GM11168 (cell line): Measurements from ENCODE around the gene PAH.

Experiments
- in situ Hi-C: fragments of 300-500 bp; cut with MboI; formaldehyde crosslinking; loops from one replicate; pipeline ENCODE4 v1.12.0; 2022; ENCODE audit warnings: low sequenced_read_pairs; ENCODE audit not compliant: unreplicated experiment

The PAH gene

GRCh38 chr12:102903337-102904007, 13.6 kb downstream of the PAH start:
- in situ Hi-C loops: no loop called here

GRCh38 chr12:102902093-102902492, 15.0 kb downstream of the PAH start:
- in situ Hi-C loops: no loop called here

GRCh38 chr12:102900389-102900788, 16.7 kb downstream of the PAH start:
- in situ Hi-C loops: no loop called here

GRCh38 chr12:102896067-102896466, 21.0 kb downstream of the PAH start:
- in situ Hi-C loops: no loop called here

- in situ Hi-C loops: no loop called here
Observed at GRCh38 chr12:102891756-102892155, 25.3 kb downstream of the PAH start.

DNA sequence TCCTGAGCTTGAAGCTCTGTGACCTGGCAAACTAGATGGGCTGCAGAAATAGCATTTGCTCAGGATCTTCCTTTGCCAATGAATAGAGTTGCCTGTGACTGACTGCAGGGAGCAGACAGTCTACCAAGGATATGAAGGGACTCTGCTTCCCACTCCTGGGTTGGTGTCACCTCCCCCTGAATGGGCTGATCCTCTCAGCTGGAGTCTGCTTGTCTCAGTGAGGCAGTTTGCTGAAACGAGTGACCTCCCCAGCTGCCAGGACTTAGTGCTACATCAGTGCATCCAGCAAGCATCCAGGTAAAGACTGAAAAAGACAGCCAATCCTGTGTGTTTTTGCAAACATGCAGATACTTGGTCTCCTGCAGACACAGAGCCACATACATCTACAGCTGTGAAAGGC, 28.5 kb downstream of the PAH start:
- in situ Hi-C loops: no loop called here

GRCh38 chr12:102885043-102885932, 31.8 kb downstream of the PAH start:
- in situ Hi-C loops: no loop called here

DNA sequence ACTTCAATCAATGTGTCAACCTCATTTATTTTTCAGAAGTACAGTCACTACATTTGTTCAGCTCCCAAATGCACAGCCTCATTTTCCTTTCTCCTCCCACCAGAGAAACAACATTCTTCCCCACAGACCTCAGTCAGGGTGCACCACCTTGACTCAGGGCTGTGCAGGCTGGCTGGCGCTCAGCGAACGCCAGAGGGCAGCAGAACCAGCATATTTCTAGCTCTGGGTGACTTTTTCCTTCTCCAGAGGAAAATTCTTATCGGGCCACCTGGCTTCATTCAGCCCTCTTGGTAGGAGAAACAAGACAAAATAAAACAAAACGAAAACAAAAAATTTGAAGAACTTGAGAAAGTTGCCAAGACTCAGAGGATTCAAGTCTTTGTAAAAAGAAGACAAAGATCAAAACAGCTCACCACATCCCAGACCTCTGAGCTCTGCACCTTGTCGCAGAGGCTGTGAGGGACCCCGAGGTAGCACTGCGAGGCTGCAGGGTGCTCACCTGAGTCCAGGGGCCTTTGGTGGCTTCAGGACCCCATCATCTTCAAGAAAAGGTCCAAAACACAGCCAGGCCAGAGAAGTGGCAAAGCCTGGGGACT, 33.7 kb downstream of the PAH start:
- in situ Hi-C loops: no loop called here

DNA sequence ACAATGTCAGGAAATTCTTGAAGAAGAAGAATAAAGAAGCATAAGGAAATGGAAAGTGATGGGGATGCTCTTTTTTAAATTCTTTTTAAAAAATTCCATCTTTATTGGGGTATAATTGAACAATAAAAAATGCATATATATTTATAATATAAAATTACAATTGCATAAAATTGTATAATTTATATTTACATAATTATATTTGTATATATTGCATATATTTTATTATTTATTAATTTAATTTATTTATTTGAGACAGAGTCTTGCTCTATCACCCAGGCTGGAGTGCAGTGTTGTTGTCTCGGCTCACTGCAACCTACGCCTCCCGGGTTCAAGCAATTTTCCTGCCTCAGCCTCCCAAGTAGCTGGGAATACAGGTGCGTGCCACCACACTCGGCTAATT, 36.3 kb downstream of the PAH start:
- in situ Hi-C loops: no loop called here

DNA sequence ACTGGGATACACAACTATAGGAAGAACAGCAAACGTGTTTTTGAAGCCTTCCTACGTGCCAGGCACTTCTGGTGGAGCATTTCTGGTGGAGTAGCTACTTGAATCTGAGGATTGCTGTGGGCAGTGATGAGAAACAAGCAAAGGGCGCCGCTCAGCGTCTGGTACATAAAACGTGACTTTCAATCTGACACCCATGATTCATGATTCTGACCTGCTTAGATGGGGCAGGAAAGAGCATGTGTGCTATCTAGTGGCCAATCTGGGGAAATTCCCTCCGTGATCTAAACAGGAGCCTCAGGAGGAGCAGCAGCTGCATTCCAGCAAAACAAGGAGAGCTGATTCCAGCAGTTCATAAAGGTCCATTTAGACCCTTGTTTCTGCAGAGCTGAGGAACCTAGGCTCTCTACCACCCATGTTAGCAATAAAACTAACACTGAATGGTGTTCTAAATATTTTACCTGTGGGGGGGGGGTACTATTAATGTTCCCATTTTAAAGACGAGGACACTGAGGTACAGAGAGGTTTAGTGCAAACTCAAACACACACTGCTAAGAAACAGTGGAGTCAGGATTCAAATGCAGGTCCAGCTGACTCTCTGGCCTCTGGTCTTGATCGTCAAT, 37.8 kb downstream of the PAH start:
- in situ Hi-C loops: no loop called here

DNA sequence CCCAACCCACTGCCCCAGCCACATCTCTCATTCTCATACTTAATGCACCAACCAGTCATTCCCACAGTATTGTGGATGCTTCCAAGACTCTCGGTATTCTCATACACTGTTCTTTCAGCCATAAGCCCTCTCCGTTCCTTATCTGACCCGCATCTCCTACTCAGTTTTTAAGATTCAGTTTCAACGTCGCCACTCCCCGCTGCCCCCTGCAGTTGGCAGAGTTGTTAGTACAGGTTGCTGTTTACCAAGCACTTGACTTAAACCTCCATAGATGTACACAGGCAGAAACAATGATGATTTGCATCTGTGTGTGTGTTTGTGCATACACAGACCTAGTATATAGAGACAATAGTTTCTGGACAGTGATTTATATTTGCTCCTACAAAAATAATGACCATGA, 40.2 kb downstream of the PAH start:
- in situ Hi-C loops: no loop called here

GRCh38 chr12:102874819-102875218, 42.2 kb downstream of the PAH start:
- in situ Hi-C loops: no loop called here

- in situ Hi-C loops: no loop called here
Observed at GRCh38 chr12:102873077-102873476, 44.0 kb downstream of the PAH start.

DNA sequence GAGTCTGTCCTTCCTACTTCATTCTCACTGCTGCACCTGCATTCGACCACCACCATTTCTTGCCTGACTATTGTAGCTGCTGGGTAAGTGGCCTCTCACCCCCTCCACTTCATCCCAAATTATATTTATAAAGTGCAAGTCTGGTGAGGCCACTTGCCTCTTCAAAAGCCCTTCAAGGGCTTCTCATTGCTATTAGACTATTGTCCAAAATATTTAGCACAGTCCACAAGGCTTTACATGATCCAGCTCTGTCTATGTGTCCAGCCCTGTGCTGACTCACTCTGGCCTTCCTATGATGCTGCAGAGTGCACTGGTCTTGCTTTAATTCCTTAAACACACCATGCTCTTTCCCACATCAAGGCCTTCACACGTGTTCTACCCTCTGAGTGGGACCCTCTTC, 46.0 kb downstream of the PAH start:
- in situ Hi-C loops: no loop called here

DNA sequence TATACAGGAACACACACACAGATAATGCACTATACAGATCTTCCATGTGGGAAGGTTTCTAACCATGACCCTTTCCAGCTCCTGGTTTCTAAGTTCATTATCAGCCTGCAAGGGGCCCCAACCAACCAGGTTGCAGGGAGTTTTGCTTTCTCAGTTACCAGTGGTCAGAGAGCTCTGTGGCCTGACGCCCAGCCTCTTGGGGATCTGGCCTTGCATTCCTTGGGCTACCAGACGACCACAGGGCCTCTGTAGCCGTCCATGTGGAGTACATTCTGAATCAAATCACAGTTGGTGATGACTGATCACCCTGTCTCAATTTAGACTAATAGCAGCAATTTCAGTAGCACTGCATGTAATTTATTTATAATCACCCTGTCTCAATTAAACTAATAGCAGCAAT, 47.5 kb downstream of the PAH start:
- in situ Hi-C loops: no loop called here

- in situ Hi-C loops: no loop called here
Observed at GRCh38 chr12:102865821-102866615, 51.0 kb downstream of the PAH start.

GRCh38 chr12:102862486-102862885, 54.6 kb downstream of the PAH start:
- in situ Hi-C loops: no loop called here

DNA sequence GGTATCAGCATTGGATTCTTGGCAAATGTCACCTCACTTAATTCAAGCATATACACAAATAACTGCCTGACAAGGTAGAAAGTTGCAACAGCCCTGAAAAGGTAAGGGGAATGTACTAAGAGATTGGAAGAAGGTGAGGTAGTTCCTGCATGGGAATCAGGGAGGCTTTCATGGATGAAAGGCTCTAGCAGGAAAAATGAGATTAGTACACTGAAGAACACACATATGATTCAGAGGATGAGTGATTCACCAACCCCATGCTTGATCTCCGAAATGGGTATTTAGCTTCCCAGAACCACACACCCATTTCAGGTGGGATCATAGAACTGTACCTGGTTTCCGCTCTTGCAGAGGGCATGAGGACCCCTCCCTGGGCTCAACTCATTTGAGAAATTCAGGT, 65.8 kb downstream of the PAH start:
- in situ Hi-C loops: no loop called here

DNA sequence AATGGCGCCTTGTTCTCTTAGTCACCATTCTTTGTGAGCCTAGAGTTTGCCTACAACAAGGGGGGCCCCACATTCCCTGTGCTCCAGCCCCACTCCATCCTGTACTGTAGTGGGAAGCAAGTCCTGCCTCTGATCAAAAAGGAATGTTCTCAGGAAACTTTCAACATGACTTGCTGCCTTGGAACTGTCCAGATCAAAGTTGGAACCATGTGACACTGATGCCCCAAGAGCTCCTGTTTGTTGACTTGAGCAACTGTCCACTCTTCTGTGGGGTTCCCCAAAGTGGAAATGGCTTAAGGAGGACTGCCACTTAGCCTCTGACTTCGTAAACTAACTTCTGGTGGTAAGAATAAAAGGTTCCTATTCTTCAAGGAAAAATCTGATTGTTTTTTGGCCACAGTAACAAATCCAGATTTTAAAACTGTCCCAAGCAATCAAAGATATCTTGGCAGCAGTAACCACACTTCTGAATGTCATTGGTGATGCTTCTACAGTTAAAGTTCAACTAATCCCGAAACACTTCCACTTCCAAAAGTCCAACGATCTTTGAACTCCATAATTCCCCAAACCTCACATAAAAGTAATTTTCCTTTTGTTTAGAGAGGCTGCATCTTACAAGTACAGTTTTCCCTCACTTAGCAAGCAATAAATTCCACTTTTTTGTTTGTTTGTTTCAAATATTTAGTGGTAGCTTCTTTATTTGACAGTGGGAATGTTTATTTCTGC, 67.2 kb downstream of the PAH start:
- in situ Hi-C loops: no loop called here

- in situ Hi-C loops: no loop called here
Observed at GRCh38 chr12:102848832-102849231, 68.2 kb downstream of the PAH start.
